ENCODE data around the gene C9orf72.

C9orf72 gene

DNA sequence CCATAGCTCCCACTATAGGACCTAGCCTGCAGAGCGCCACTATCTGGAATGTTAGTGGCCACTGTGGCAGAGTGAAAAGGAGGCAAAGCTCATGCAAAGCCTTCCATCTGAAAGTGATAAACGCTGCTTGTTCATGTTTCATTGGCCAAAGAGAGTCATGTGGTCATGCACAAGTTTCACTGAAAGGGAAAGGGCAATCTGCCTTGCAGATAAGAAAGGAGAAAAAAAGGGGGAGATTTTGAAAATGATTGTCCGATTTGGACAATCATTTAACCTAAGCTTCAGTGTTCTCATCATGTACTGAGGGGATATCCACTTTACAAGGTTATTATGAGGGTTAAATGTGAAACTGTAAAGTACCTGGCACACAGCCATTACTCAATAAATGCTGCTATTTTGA, 34.6 kb downstream of the C9orf72 start:
- DNase-seq (ENCODE audit: low read depth, low spot score): no peak

DNA sequence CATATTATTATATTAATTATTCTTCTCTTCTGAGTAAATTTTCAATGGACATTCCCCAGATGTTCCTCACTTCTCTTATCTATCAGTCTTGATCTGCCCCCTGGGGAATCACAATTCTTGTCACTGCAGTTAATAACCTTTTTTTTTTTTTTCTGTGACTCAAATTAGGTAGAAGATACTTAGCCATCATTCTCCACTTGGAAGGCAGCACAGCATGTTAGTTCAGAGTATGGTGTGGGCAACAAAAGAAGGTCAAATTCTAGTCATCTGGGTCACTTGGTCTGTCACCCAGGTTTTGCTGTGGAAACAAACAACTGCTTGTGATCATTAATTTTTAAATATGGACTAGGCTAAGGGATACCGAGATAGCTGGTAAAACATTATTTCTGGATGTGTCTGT, 35.5 kb downstream of the C9orf72 start:
- DNase-seq (ENCODE audit: low read depth, low spot score): no peak

DNA sequence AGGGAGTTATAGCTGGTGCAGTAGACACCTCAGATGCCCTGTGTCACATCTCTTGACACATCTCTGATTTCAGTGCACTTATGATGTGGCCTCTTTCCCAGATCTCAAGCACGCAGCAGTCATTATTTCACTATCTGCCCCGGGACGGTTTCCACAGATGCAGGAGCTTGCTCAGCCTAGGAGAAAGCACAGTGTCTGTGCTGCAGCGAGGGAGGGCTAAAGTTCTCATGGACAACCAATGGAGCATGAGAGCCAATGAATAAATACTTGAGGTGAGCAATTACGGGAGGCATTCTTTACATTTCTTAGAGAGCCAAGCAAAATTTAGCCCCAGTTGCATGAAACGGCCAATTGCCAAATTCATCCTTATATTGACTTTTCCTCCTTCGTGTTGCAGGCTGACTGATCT, 36.2 kb downstream of the C9orf72 start:
- no peak for DNase-seq (ENCODE audit: low read depth, low spot score)

DNA sequence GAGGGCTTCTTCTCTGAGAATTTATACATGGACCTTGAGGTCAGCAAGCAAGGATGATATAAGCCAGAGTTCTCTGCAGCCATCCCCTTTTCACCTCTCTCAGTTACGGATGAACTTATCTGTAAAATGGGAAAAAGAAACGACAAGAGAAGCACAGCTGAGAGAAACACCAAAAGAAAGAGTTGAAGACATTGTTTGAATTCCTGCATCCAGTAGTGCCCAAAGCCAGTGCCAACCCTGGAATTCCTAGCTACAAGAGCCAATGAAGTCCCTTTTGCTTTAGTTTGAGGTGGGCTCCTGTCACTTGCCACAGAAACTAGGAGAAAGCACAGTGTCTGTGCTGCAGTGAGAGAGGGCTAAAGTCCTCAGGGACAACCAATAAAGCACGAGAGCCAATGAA, 37.1 kb downstream of the C9orf72 start:
- DNase-seq (ENCODE audit: low read depth, low spot score): no peak

DNA sequence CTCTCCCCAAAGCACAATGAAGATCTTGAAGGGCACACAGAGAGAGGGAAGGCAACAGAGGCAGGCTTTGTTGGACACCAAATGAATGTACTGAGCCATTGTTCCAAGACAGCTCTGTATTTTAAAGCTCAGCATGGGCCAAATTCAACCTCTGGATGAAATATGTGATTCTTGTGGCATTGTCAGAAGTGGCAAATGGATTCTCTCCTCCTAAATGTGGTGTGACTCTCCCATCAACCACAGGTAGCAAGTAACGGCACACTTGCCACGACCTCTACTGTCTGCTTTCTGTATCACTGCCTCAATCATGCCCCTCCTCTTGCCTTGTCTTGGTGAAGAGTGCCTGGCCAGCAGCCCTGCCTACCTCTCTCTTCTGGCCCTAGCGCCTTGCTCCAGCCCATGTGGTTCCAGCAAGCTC, 37.6 kb downstream of the C9orf72 start:
- DNase-seq (ENCODE audit: low read depth, low spot score): no peak

DNA sequence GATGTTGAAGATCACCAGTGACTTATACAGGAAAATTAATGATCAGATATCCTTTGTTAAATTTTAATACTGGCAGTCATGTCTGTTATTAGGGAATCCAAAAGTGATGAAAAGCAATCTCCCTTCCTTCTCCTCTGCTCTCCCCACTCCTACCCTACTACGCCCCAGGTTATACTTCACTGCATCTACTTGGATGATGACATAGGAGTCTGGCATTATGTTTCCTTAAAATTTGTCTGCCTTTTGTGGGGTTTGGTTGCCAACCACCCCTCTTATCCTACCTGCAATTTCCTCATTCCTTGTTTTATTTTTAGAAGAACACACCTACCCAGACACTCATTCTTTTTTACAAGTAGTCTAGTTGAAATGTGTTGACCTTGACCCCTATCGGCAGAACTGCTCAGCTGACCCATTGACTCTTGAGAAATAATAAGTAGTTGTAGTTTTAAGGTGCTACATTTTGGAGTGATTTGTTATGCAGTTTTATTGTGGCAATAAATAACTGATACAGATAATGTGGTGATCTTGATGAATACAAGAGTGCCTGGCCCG, 38.5 kb downstream of the C9orf72 start:
- no peak for DNase-seq (ENCODE audit: low read depth, low spot score)

DNA sequence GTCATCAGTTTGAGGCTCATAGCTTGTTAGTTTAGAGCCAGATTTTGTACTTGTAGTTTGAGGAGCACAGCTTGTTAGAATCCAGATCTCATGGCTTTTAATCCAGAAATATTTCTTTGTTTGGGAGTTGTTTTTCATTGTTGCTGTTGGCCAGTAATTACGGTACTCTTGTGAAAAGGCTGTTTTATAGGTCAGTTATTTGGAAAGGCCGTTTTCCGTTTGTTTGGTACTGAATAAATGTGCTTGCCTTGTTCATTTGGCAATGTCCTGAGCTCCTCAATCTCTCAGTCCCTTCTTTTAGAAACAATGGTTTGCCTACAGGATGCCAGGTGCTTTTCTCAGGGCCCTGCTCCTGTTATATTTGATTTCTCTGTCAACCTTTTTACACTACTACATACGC, 39.1 kb downstream of the C9orf72 start:
- DNase-seq (ENCODE audit: low read depth, low spot score): no peak

DNA sequence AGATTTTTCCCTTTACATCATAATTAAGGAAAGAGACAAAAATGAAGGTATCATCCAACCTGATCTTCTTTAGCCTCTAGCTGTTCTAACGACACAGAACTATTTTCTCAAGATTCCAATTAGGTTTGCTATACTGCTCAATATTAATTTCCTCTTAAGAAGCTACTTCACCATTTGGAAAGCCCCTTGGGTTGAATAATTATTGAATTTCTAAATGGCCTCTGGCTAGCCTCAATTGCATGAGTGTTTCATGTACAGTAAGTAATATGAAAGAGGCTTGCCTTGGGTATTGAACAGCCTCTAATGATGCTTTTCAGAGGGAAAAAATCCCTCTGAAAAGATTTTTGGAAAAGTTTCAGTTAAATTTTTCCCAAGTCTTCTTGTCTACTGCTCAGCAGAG, 40.0 kb downstream of the C9orf72 start:
- DNase-seq (ENCODE audit: low read depth, low spot score): no peak

DNA sequence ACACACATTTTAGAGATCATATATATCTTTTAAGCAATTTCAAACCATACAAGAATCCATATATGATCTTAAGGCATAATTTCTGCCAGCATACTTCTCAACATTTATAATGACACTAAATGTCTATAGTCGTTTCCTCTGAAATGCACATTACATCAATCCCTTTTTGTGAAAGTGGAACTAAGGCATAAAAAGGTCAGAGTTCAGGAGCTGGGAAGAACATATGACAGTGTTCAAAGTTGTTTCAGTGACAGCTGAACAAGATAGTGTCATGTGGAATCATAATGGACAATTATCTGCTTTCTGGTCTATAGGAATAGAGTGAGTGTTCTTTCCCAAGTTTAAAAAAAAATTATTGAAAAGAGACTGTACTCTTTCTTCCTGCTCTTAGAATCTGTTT, 41.2 kb downstream of the C9orf72 start:
- no peak for DNase-seq (ENCODE audit: low read depth, low spot score)

DNA sequence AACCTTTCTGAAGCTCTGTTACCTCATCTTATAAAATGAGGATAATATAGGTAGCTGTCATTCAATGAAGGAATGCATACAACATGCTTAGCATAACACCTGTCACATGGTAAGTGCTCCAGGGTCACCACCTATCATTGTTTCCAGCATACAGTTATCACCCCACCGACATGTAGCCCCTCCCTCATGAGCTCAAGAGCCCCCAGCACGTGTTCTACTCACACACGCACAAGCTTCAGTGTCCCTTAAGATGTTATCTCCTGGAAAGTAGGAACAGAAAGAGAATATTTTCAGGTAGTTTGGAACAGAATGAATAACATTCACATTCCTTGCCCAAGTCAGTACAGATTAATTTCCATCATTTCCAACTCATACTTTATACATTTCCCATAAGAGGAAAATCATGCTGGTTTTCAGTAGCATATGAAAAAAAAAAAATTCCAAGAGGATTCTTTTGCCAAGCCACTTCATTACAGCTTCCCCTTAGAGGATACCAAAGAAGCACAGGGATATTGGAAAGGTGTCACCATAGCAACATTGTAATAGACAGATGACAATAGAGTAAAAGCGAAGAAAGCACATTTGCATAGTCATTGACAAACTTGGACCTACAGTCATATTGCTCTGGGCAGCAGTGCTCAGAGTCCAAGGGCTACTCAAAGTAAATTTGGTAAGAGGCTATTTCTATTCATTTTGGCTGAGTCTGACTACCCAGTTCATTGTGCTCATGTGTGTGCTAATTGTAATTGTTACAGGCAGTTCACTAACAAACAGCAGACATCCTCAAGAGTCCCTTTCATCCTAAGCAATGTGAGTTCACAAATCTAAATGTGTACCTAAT, 42.1 kb downstream of the C9orf72 start:
- no peak for DNase-seq (ENCODE audit: low read depth, low spot score)

DNA sequence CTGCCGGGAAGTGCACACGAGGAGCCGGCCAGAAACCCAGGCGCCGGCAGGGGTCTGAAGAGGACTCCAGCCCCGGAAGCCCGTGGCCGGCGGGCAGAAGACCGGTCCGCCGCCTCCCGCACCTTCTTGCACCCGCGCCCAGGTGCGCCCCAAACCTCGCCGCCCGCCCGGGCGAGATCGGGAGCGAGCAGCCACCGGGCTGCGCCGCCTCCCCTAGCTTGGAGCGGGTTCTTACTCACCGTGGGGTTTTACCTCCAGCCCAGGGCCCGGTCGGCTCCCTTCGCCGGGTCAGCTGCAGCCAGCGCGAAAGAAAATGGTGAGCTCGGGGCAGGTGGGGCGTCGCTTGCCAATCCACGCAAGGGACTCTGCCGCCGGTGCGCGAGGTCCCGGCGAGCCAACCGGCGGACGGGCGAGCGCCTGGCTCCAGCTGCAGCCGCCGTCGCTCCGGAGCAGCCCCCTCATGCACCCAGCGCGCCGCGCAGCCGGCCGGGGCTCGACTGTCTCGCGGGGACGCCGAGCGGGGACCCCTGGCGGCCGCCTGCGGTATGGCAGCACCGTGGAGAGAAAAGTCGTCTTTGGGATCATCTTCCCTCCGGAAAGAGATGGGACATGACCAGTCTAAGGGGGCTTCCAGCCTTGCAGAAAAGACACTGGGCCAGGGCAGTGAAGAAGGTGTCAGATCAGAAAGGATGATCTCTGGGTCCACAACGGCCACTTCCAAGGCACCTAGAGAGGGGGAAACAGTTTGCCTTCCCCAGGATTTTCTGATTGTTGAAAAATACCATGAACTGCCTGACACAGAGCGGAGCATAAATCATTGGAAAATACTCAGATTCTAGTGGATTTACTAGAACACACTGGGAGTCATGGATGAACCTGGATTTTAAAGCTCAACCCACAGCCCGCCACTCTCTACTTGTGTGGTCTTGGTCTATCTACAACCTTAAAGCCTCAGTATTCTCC, 43.7 kb downstream of the C9orf72 start, which contains the start of gene MOB3B:
TSS of gene MOB3B (minus strand) at position 499 of the 963 bp plus-strand sequence. CDS start 74,264 bp downstream, outside the sequence.
- no peak for DNase-seq (ENCODE audit: low read depth, low spot score)

DNA sequence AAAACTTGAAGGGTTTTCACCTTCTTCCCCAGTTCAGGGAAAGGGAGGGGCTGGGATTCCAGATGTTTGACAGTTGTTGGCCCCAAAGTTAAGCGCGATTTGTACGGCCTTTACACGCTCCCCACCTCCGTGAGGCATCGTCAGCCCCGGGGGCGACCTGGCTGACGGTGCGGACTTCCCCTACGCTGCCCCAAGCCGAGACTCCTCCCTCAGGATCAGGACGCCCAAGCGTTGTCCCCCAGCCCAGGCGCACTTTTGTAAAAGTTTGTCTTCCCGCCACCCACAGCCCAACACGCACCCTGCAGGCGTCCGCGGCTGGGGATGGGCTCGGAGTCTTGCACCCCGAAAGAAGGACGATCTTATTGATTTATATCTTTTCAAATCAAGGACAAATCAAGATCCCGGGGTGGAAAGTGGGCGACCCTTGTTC, 44.4 kb downstream of the C9orf72 start:
- no peak for DNase-seq (ENCODE audit: low read depth, low spot score)

DNA sequence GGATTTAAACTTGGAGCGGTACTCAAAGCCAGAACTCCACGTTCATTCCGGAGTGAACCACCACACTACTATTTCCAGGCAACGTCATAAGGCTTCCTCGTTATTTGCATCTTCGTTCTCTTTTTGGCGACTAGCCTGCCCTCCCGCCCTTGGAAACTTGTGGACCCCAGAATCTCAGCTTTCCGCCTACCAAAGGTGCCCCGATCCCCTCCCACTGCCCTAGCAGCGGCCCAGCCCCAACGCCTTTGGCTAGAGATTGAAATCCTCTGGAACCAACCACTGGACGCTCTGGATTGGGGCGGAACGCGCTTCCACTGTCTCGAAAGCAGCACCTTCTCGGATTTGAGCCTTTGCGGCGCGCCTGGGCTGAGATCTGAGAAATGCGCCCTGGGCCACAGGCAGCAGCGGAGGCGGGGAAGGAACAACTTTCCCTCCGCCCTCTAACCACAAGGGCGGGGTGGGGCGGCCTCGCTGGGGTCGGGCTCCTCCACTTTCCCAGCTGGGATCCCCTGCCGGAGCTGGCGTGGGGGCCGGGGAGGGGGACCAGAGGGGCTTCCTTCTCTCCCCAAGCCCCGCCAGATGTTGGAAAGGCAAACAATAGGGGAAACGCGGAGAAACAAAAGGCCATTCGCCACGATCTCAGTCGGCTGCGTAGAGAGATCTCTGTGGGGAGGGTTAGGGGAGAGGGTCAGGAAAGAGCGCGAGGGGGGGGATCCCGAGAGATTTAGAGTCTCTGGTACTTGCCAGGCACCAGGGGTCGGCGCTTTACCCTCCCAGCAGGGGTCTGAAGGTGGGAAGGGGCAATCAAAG, 45.0 kb downstream of the C9orf72 start:
- no peak for DNase-seq (ENCODE audit: low read depth, low spot score)

DNA sequence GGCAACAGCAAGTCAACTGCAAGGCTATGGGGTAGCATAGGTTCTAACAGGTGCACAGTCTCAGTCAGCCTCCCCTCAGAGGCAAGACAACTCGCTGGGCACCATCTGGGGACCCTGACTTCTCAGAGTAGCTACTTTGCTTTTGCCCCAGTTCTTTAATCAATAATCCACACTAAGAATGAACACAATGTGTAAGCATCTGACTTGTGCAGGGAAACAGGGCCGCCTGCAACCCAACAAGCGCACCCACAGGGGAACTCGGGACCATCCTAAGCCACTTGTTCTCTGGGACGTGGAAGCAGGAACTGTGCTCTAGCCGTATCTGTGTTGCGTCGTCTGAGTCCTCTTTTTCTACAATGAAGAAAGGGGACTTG, 45.6 kb downstream of the C9orf72 start:
- no peak for DNase-seq (ENCODE audit: low read depth, low spot score)

DNA sequence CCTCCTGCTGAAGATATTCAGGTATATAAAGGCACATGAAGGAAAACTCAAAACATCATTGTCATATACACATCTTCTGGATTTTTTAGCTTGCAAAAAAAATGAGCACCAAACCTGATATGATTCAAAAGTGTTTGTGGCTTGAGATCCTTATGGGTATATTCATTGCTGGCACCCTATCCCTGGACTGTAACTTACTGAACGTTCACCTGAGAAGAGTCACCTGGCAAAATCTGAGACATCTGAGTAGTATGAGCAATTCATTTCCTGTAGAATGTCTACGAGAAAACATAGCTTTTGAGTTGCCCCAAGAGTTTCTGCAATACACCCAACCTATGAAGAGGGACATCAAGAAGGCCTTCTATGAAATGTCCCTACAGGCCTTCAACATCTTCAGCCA, 49.0 kb downstream of the C9orf72 start, which contains the start of gene IFNK:
TSS of gene IFNK (plus strand) at position 55 of the 400 bp plus-strand sequence. CDS start at position 102, 47 bp downstream.
- no peak for DNase-seq (ENCODE audit: low read depth, low spot score)

DNA sequence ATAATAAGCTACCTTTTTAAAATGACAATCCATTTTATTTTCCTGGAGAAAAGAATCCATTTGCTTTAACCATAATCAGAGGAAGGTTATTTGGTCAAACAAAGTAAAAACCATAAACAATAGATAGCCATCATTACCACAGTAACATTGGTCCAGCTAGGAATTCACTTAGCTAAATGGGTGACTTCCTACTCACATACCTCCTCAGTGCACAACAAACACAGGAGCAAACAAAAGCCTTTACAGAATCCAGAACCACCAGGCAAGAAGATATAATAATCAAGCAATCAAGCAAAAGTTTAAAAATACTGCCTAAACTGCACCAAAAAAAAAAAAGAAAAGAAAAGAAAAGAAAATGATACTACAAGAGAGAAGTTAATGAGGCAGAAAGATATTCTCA, 50.1 kb downstream of the C9orf72 start:
- DNase-seq (ENCODE audit: low read depth, low spot score): no peak

DNA sequence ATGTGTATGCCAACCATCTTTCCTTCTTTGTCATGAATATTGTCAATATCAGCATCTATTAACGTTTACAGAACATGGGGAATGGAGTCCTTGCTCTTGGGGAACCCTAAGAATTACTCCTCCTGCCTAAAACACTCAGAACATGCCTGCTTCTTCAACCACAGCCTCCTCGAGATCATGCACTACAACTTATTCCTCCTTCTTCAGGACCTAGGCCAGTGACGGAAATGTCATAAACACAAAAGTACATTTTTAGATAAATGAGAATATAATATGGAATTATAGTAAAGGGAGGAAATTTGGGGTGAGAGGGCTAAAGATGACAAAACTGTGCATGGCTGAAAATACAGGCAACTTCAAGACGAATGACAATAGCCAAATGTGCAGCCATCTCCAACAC, 52.3 kb downstream of the C9orf72 start:
- DNase-seq (ENCODE audit: low read depth, low spot score): no peak

DNA sequence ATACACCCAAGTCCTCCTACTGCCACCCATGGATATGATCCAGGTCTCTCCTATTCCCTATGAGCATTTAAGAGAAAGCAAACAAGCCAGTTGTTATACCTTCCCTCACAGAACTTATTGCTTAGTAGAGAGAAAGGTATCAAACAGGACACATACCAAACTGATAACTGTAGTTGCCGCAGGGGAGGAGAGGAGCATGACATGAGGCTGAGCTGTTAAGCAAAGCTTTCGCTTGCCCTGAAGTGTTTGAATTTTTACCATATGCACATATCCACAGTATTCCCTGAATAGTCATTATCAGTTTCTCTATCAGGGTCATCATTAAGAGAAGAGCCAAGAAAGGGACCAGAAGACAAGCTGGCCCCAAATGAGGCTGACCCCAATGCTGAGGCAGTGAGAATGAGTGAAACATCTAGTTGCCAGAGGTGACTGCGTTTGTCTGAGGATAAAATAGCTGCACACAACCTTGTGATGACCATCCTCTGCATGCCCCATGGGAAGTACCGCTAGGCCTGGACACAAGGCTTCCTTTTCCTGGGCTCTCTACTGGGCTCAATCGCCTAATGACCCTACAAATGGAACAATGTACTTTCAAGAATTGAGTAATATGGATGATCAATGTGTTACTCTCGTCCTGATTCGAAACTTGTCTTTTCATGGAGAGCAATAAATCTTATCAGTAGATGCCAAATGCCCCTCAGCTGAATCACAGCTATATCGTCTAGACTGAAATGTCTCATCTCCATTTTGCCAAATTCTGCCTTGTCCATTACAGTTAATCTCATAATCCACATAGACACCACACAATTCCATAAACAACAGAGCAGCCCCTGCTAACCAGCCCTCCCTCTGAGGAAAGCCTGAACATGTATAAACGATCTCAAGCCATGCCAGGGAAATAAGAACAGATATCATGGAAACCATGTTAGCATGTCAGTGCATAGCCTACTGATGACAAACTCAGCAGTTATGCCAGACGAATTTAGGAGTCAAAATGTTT, 53.5 kb downstream of the C9orf72 start:
- DNase-seq (ENCODE audit: low read depth, low spot score): no peak

DNA sequence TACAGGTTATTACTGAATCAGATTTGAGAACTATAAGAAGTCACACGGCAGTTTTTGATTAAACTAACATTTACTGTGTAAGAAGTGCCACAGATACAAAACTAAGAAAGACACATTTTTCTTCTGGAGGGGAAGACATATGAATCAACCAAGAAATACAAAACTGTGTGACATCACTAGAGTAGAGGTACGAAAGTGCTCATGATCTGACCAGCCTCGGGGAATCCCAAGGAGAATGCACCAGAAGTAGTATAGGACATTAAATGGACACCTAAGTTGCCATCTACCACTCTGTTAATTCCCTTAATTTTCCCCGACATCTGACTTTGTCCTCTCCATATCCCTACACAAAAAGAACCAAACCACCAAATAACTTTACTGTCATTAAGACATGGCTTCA, 54.5 kb downstream of the C9orf72 start:
- no peak for DNase-seq (ENCODE audit: low read depth, low spot score)

DNA sequence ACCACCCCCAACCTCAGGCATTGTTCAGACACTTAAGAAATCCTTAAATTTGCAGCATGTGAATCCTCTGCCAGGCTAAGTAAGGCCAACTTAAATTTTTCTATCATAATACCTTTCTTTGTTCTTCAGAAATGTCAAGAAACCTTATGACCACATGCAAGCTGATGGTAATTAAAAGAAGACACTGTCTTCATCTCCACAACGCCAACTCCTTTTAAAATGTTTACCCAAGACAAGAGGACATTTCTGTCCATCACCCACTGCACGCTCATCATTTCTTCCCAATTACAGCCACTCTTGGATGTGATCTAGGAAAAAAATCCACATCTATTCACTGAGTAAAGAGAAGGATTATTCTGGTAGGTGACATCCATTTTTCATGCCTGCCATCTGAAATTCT, 55.3 kb downstream of the C9orf72 start:
- DNase-seq (ENCODE audit: low read depth, low spot score): no peak

Data from smooth muscle cell of the brain vasculature (primary cell).